Trophoblast cell (in vitro differentiated cells and primary cell): ENCODE data around the gene ACTR8.

Experiments used
- DNase-seq, 2 donors: peaks; one replicate each; pipeline ENCODE4 v3.0.0-alpha.2; 2016
- H2AFZ ChIP-seq: 2 replicates; pipeline ENCODE4 v1.6.1; 2013; ENCODE audit warnings: low read length, moderate library complexity, mild to moderate bottlenecking; ENCODE audit not compliant: insufficient read depth, poor library complexity
- H2AK5ac ChIP-seq: 2 replicates; pipeline ENCODE4 v1.6.1; 2013; ENCODE audit warnings: mild to moderate bottlenecking, low read length
- H2BK120ac ChIP-seq: 2 replicates; pipeline ENCODE4 v1.6.1; 2013; ENCODE audit warnings: low read length, mild to moderate bottlenecking, moderate library complexity; ENCODE audit not compliant: insufficient read depth, poor library complexity
- H2BK12ac ChIP-seq: 2 replicates; pipeline ENCODE4 v1.6.1; 2013; ENCODE audit warnings: mild to moderate bottlenecking, low read length, moderate library complexity
- H2BK5ac ChIP-seq: 2 replicates; pipeline ENCODE4 v1.6.1; 2013; ENCODE audit warnings: low read length, low read depth, moderate library complexity, mild to moderate bottlenecking; ENCODE audit not compliant: poor library complexity
- H3K14ac ChIP-seq: 2 replicates; pipeline ENCODE4 v1.6.1; 2013; ENCODE audit warnings: mild to moderate bottlenecking, low read length
- H3K18ac ChIP-seq: 2 replicates; pipeline ENCODE4 v1.6.1; 2013; ENCODE audit warnings: mild to moderate bottlenecking, low read length
- H3K23ac ChIP-seq: 2 replicates; pipeline ENCODE4 v1.6.1; 2013; ENCODE audit warnings: low read length
- H3K27ac ChIP-seq: 2 replicates; pipeline ENCODE4 v1.5.1; 2013; ENCODE audit warnings: low read depth, mild to moderate bottlenecking, inconsistent platforms, low read length, moderate library complexity
- H3K27me3 ChIP-seq: 2 replicates; pipeline ENCODE4 v1.6.1; 2013; ENCODE audit warnings: inconsistent platforms, mild to moderate bottlenecking, low read length, moderate library complexity; ENCODE audit not compliant: insufficient read depth
- H3K36me3 ChIP-seq, 2 experiments: 1 replicate in 1 of 2; 2 replicates in 1 of 2; pipeline ENCODE4 v1.6.1; 2013; ENCODE audit warnings: low read length in 2 of 2, mild to moderate bottlenecking in 2 of 2, moderate library complexity in 1 of 2; ENCODE audit not compliant: insufficient read depth in 2 of 2, control insufficient read depth in 1 of 2
- H3K4ac ChIP-seq: 2 replicates; pipeline ENCODE4 v1.6.1; 2013; ENCODE audit warnings: low read depth, mild to moderate bottlenecking, low read length, moderate library complexity
- H3K4me1 ChIP-seq, 2 experiments: 1 replicate in 1 of 2; 2 replicates in 1 of 2; pipeline ENCODE4 v1.6.1; 2013; ENCODE audit warnings: low read length in 2 of 2, mild to moderate bottlenecking in 2 of 2, moderate library complexity in 1 of 2; ENCODE audit not compliant: insufficient read depth in 2 of 2, control insufficient read depth in 1 of 2
- H3K4me2 ChIP-seq: 2 replicates; pipeline ENCODE4 v1.6.1; 2013; ENCODE audit warnings: inconsistent platforms, mild to moderate bottlenecking, low read length, moderate library complexity
- H3K4me3 ChIP-seq: 2 replicates; pipeline ENCODE4 v1.5.1; 2013; ENCODE audit warnings: mild to moderate bottlenecking, low read depth, low read length, inconsistent platforms
- H3K79me1 ChIP-seq: one replicate; pipeline ENCODE4 v1.6.1; 2013; ENCODE audit warnings: low read length
- H3K79me2 ChIP-seq: 2 replicates; pipeline ENCODE4 v1.6.1; 2013; ENCODE audit warnings: low read length, mild to moderate bottlenecking; ENCODE audit not compliant: control insufficient read depth, insufficient read depth, poor library complexity
- H3K9ac ChIP-seq: 2 replicates; pipeline ENCODE4 v1.6.1; 2013; ENCODE audit warnings: mild to moderate bottlenecking, low read length
- H3K9me3 ChIP-seq: 2 replicates; pipeline ENCODE4 v1.6.1; 2013; ENCODE audit warnings: low read depth, mild to moderate bottlenecking, control low read depth, inconsistent platforms, low read length; ENCODE audit not compliant: insufficient read depth
- H4K12ac ChIP-seq: 2 replicates; pipeline ENCODE4 v1.6.1; 2013; ENCODE audit warnings: low read depth, mild to moderate bottlenecking, low read length, moderate library complexity
- H4K8ac ChIP-seq: 2 replicates; pipeline ENCODE4 v1.6.1; 2013; ENCODE audit warnings: low read depth, mild to moderate bottlenecking, low read length, moderate library complexity
- H4K91ac ChIP-seq: one replicate; pipeline ENCODE4 v1.6.1; 2013; ENCODE audit warnings: low read depth, mild to moderate bottlenecking, low read length, moderate library complexity
- WGBS: extraction: QIAGEN DNeasy Blood & Tissue Kit; methylation state at CpG from one replicate; pipeline ENCODE4 v1.1.7; 2013; ENCODE audit warnings: missing lambda C conversion rate; ENCODE audit not compliant: insufficient read length, insufficient coverage; ENCODE audit errors: extremely low coverage; 5-methylcytosine and 5-hydroxymethylcytosine counted together

The ACTR8 gene

GRCh38 chr3:53826048-53826447 is 55.9 kb downstream of the ACTR8 start:
- H3K27ac ChIP-seq = no peak overlapping the region
- no peak overlapping the region for H3K14ac ChIP-seq
- H3K9ac ChIP-seq = no peak overlapping the region
- no peaks in the 10 kb centered on the region for H3K27me3 ChIP-seq
- no peaks in the 10 kb centered on the region for H3K79me1 ChIP-seq
- H3K79me2 ChIP-seq = no peaks in the 10 kb centered on the region
- no peaks in the 10 kb centered on the region for H3K4me1 ChIP-seq
- no peak overlapping the region for H2BK5ac ChIP-seq
- H3K4ac ChIP-seq = no peak overlapping the region
- no peak overlapping the region for H4K8ac ChIP-seq
- no peak overlapping the region for H2BK120ac ChIP-seq
- H3K9me3 ChIP-seq = no peaks in the 10 kb centered on the region
- no peak overlapping the region for H2AK5ac ChIP-seq
- H3K36me3 ChIP-seq = no peaks in the 10 kb centered on the region
- no peak overlapping the region for H3K23ac ChIP-seq
- no peak overlapping the region for H4K12ac ChIP-seq
- H2BK12ac ChIP-seq = no peak overlapping the region
- no peak overlapping the region for H3K18ac ChIP-seq
- no peak overlapping the region for H3K4me2 ChIP-seq
- no peak overlapping the region for H3K4me3 ChIP-seq
- no peak for DNase-seq
- H2AFZ ChIP-seq = no peak overlapping the region
- no peak overlapping the region for H4K91ac ChIP-seq
- WGBS = no CpG with 5 or more reads among the region's 1 CpG

GRCh38 chr3:53824795-53825194 is 57.2 kb downstream of the ACTR8 start:
- Histone ChIP-seq H3K79me1 (no peaks in the 10 kb centered on the region), H3K27me3 (no peaks in the 10 kb centered on the region), H4K91ac (no peak overlapping the region), H3K36me3 (no peaks in the 10 kb centered on the region), H2AK5ac (no peak overlapping the region), H3K27ac (no peak overlapping the region), H2BK120ac (no peak overlapping the region), H4K8ac (no peak overlapping the region), H3K4ac (no peak overlapping the region), H3K4me1 (no peaks in the 10 kb centered on the region), H3K18ac (no peak overlapping the region), H3K23ac (no peak overlapping the region), H3K9ac (no peak overlapping the region), H2AFZ (no peak overlapping the region), H3K4me3 (no peak overlapping the region), H2BK12ac (no peak overlapping the region), H3K79me2 (no peaks in the 10 kb centered on the region), H3K14ac (no peak overlapping the region), H2BK5ac (no peak overlapping the region), H3K4me2 (no peak overlapping the region), H4K12ac (no peak overlapping the region), H3K9me3 (no peaks in the 10 kb centered on the region)
- no CpG with 5 or more reads among the region's 4 CpGs for WGBS
- no peak for DNase-seq

- no peaks in the 10 kb centered on the region for H3K27me3 ChIP-seq
Observed at GRCh38 chr3:53823956-53824657, 57.8 kb downstream of the ACTR8 start.

GRCh38 chr3:53823026-53823955 is 58.7 kb downstream of the ACTR8 start:
- Histone ChIP-seq H3K23ac (no peak overlapping the region), H3K18ac (no peak overlapping the region), H3K79me1 (no peaks in the 10 kb centered on the region), H2BK12ac (no peak overlapping the region), H3K79me2 (no peaks in the 10 kb centered on the region), H4K91ac (no peak overlapping the region), H3K4ac (no peak overlapping the region), H2AK5ac (no peak overlapping the region), H3K4me1 (no peaks in the 10 kb centered on the region), H2AFZ (no peak overlapping the region), H3K27ac (no peak overlapping the region), H4K12ac (no peak overlapping the region), H3K4me3 (no peak overlapping the region), H4K8ac (no peak overlapping the region), H2BK5ac (no peak overlapping the region), H3K36me3 (no peaks in the 10 kb centered on the region), H2BK120ac (no peak overlapping the region), H3K4me2 (no peak overlapping the region), H3K9ac (no peak overlapping the region), H3K27me3 (no peaks in the 10 kb centered on the region), H3K14ac (no peak overlapping the region), H3K9me3 (no peaks in the 10 kb centered on the region)
- no CpG with 5 or more reads among the region's 67 CpGs for WGBS
- no peak for DNase-seq

More at GRCh38 chr3:53823956-53824657, 57.8 kb downstream of the ACTR8 start:
- no peak overlapping the region for H2AFZ ChIP-seq
- no peak overlapping the region for H2BK120ac ChIP-seq
- H4K91ac ChIP-seq = no peak overlapping the region
- no peaks in the 10 kb centered on the region for H3K79me1 ChIP-seq
- no peak overlapping the region for H3K9ac ChIP-seq
- H3K79me2 ChIP-seq = no peaks in the 10 kb centered on the region
- no peak overlapping the region for H4K12ac ChIP-seq
- no peaks in the 10 kb centered on the region for H3K36me3 ChIP-seq
- no peak overlapping the region for H4K8ac ChIP-seq
- H3K18ac ChIP-seq = no peak overlapping the region
- no peak overlapping the region for H3K23ac ChIP-seq
- no peak for DNase-seq
- no peaks in the 10 kb centered on the region for H3K4me1 ChIP-seq
- H3K4ac ChIP-seq = no peak overlapping the region
- H2BK12ac ChIP-seq = no peak overlapping the region
- H3K27ac ChIP-seq = no peak overlapping the region
- H2BK5ac ChIP-seq = no peak overlapping the region
- H3K14ac ChIP-seq = no peak overlapping the region
- H2AK5ac ChIP-seq = no peak overlapping the region
- no CpG with 5 or more reads among the region's 10 CpGs for WGBS
- H3K4me2 ChIP-seq = no peak overlapping the region
- H3K4me3 ChIP-seq = no peak overlapping the region
- no peaks in the 10 kb centered on the region for H3K9me3 ChIP-seq
